ENCODE results near the gene WHRN. TPM values are rescaled to one million over a fixed set of nuclear protein-coding genes. Genes with fewer than 3 reads are reported as not detected.

Gene WHRN
- total and polyA plus RNA-seq, 2 of the 13 experiments (the other 11 are each of a cell fraction or from before 2014, with no cell fraction given), result 2.3 to 5.3 TPM

DNA sequence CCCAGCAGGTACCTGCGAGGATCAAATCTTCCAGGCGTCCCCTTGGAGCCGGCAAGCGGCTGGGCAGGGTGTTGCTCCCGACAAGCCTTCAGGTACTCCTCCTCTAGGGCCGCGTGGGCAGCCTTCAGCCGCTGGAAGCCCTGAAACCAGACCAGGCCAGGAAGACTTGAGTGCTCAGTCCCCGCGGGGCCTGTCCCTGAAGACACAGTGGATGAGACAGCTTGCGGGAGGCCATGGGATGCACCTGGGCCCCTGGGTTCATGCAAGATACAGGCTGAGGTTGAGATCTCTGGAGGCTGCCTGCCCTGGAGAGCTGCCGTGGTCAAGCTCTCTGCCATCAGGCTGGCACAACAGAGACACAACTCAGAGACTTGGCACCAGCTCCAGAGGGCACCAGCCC is 142.9 kb downstream of the WHRN start:
- no peaks in the 10 kb centered on the region for H4K20me1 ChIP-seq (ENCODE audit: insufficient read depth, low read length)
- 91% methylated on average over 8 of the region's 12 CpGs for WGBS (ENCODE audit: low lambda C conversion rate)
- TF ChIP-seq, protein P1, sequence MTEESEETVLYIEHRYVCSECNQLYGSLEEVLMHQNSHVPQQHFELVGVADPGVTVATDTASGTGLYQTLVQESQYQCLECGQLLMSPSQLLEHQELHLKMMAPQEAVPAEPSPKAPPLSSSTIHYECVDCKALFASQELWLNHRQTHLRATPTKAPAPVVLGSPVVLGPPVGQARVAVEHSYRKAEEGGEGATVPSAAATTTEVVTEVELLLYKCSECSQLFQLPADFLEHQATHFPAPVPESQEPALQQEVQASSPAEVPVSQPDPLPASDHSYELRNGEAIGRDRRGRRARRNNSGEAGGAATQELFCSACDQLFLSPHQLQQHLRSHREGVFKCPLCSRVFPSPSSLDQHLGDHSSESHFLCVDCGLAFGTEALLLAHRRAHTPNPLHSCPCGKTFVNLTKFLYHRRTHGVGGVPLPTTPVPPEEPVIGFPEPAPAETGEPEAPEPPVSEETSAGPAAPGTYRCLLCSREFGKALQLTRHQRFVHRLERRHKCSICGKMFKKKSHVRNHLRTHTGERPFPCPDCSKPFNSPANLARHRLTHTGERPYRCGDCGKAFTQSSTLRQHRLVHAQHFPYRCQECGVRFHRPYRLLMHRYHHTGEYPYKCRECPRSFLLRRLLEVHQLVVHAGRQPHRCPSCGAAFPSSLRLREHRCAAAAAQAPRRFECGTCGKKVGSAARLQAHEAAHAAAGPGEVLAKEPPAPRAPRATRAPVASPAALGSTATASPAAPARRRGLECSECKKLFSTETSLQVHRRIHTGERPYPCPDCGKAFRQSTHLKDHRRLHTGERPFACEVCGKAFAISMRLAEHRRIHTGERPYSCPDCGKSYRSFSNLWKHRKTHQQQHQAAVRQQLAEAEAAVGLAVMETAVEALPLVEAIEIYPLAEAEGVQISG (CRISPR knock-in tag; IDR thresholded peaks at IDR 0.05), result no peak
- TF ChIP-seq ZNF776 (CRISPR knock-in tag; IDR thresholded peaks at IDR 0.05) (no peak), SMARCC2 (IDR thresholded peaks at IDR 0.05) (no peak), POLR2AphosphoS5 (IDR thresholded peaks at IDR 0.05; ENCODE audit: low read depth, low read length) (no peak), CCAR2 (optimal IDR thresholded peaks at IDR 0.05; ENCODE audit: low read depth, low read length) (no peak), DNMT3B (CRISPR knock-in tag; conservative IDR thresholded peaks at IDR 0.05) (no peak), ZNF501 (CRISPR knock-in tag; IDR thresholded peaks at IDR 0.05) (no peak), MTA3 (CRISPR knock-in tag; IDR thresholded peaks at IDR 0.05) (no peak), EEA1 (CRISPR knock-in tag; IDR thresholded peaks at IDR 0.05; ENCODE audit: borderline replicate concordance) (no peak), CREM (IDR thresholded peaks at IDR 0.05) (no peak), CREM (CRISPR knock-in tag; IDR thresholded peaks at IDR 0.05) (no peak), JDP2 (CRISPR knock-in tag; IDR thresholded peaks at IDR 0.05; ENCODE audit: borderline replicate concordance) (no peak), TAF15 (IDR thresholded peaks at IDR 0.05; ENCODE audit: low read depth, low read length, poor library complexity, severe bottlenecking) (no peak), EHMT2 (IDR thresholded peaks at IDR 0.05; ENCODE audit: borderline replicate concordance, low read depth, low read length) (no peak)
- TF ChIP-seq, protein P2, sequence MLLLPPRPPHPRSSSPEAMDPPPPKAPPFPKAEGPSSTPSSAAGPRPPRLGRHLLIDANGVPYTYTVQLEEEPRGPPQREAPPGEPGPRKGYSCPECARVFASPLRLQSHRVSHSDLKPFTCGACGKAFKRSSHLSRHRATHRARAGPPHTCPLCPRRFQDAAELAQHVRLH (CRISPR knock-in tag; IDR thresholded peaks at IDR 0.05; ENCODE audit: borderline replicate concordance, low read depth), result no peak
- TF ChIP-seq, protein P3, sequence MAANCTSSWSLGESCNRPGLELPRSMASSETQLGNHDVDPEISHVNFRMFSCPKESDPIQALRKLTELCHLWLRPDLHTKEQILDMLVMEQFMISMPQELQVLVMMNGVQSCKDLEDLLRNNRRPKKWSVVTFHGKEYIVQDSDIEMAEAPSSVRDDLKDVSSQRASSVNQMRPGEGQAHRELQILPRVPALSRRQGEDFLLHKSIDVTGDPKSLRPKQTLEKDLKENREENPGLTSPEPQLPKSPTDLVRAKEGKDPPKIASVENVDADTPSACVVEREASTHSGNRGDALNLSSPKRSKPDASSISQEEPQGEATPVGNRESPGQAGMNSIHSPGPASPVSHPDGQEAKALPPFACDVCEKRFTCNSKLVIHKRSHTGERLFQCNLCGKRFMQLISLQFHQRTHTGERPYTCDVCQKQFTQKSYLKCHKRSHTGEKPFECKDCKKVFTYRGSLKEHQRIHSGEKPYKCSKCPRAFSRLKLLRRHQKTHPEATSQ (CRISPR knock-in tag; IDR thresholded peaks at IDR 0.05; ENCODE audit: borderline replicate concordance), result no peak
- H3K4me2 ChIP-seq (ENCODE audit: low read depth, low read length), result no peak overlapping the region
- H3K9ac ChIP-seq (ENCODE audit: insufficient read depth, low read depth, low read length), result no peak overlapping the region
- DNase-seq (ENCODE audit: low spot score) (no peak), FAIRE-seq (no peak), ATAC-seq (no peak)
- H3K79me2 ChIP-seq (ENCODE audit: insufficient read depth, low read length), result no peaks in the 10 kb centered on the region
- in situ Hi-C loops (cut with HindIII; ENCODE audit: extremely low pct_ligation_motif_present, low pct_unique_long_range_greater_than_20kb) (no loop called here), intact Hi-C loops (cut with micrococcal nuclease; ENCODE audit: unreplicated experiment) (no loop called here)
- H3K9me3 ChIP-seq (ENCODE audit: low read length), result no peaks in the 10 kb centered on the region
- no peak overlapping the region for H2AFZ ChIP-seq (ENCODE audit: low read length)
- H3K36me3 ChIP-seq (replicated peaks in 1 of 2; ENCODE audit: control insufficient read depth in 1 of 2, insufficient read depth in 2 of 2, low read length in 2 of 2), result peaks cover 0 to 36% of the 10 kb centered on the region in 2 experiments; a peak in 3 of 5 replicates
- ChIA-PET CTCF (ENCODE audit: low intra/inter-chr PET ratio, low total read pairs) (no interaction called here), POLR2A (no interaction called here)
- no peak overlapping the region for H3K27ac ChIP-seq (ENCODE audit: extremely low read length, insufficient read depth, low read length)
- no peaks in the 10 kb centered on the region for H3K27me3 ChIP-seq (ENCODE audit: control insufficient read depth in 1 of 2, insufficient read depth in 2 of 2, low read length in 2 of 2)
- peaks cover 14% of the 10 kb centered on the region for H3K4me1 ChIP-seq (ENCODE audit: insufficient read depth, low read length)
- no TSS peak for BruUV-seq (replicated peaks)
- no peak overlapping the region for H3K4me3 ChIP-seq (replicated peaks in 1 of 3; ENCODE audit: insufficient read depth in 1 of 3, low read depth in 2 of 3, low read length in 3 of 3)

Measured in HepG2 (cell line).